NCI-H510A treated with DMSO at 0.1 percent for 48 hours (cell line): ENCODE data around the gene CRK.
"Not testable (repeated sequence)": the region's sequence is repeated elsewhere in the genome, so short reads cannot be mapped to it uniquely, and the experiment has no call there.

Source experiments
- DNase-seq: peaks from one replicate; lab custom pipeline; 2025; lab: John Stamatoyannopoulos, UW

The CRK gene

GRCh38 chr17:1386675-1387190 is 69.3 kb downstream of the CRK start:
- DNase-seq, result not testable (repeated sequence)

- DNase-seq, result no peak
Measured at GRCh38 chr17:1386265-1386664, 69.8 kb downstream of the CRK start.

- DNase-seq, result no peak
Measured at GRCh38 chr17:1385861-1386260, 70.2 kb downstream of the CRK start.

GRCh38 chr17:1384905-1385435 is 71.1 kb downstream of the CRK start:
- no peak for DNase-seq

- DNase-seq, result no peak
Measured at GRCh38 chr17:1379930-1380313, 76.1 kb downstream of the CRK start.

- DNase-seq, result no peak
Measured at GRCh38 chr17:1379208-1379929, 76.7 kb downstream of the CRK start.

- not testable (repeated sequence) for DNase-seq
Measured at GRCh38 chr17:1378476-1378860, 77.6 kb downstream of the CRK start.

GRCh38 chr17:1377334-1377733 is 78.7 kb downstream of the CRK start:
- no peak for DNase-seq

GRCh38 chr17:1376061-1376460 is 80.0 kb downstream of the CRK start:
- DNase-seq, result no peak

GRCh38 chr17:1375615-1376014 is 80.4 kb downstream of the CRK start:
- DNase-seq, result no peak

- DNase-seq, result no peak
Measured at GRCh38 chr17:1374431-1375177, 81.4 kb downstream of the CRK start.

GRCh38 chr17:1373707-1374237 is 82.3 kb downstream of the CRK start:
- no peak for DNase-seq

- DNase-seq, result no peak
Measured at GRCh38 chr17:1372618-1373017, 83.4 kb downstream of the CRK start.

GRCh38 chr17:1371893-1372590 is 84.0 kb downstream of the CRK start:
- no peak for DNase-seq
